Upper lobe of right lung (tissue), 1 donor: ENCODE data around the gene ZNF570. TPM values are rescaled to one million over a fixed set of nuclear protein-coding genes. Genes with fewer than 3 reads are reported as not detected.

Experiments
- ATAC-seq: fragments of 200-7000 bp; cut with Tn5 transposase; one replicate; pipeline ENCODE4 v1.9.1; 2020; ENCODE audit warnings: mild to moderate bottlenecking, moderate library complexity
- DNase-seq: peaks from one replicate; pipeline ENCODE4 v3.0.0-alpha.2; 2020
- H3K27ac ChIP-seq: fragments of 200-600 bp; one replicate; pipeline ENCODE4 v1.8.0; 2022
- H3K27me3 ChIP-seq: fragments of 200-600 bp; one replicate; pipeline ENCODE4 v1.8.0; 2022; ENCODE audit warnings: mild to moderate bottlenecking
- H3K36me3 ChIP-seq: fragments of 200-600 bp; one replicate; pipeline ENCODE4 v1.8.0; 2022
- H3K4me1 ChIP-seq: fragments of 200-600 bp; one replicate; pipeline ENCODE4 v1.8.0; 2022
- H3K4me3 ChIP-seq: fragments of 200-600 bp; one replicate; pipeline ENCODE4 v1.8.0; 2022; ENCODE audit warnings: mild to moderate bottlenecking
- H3K9me3 ChIP-seq: fragments of 200-600 bp; one replicate; pipeline ENCODE4 v1.8.0; 2022
- intact Hi-C: fragments of 100-400 bp; cut with DNase I; formaldehyde crosslinking; loops from one replicate; pipeline ENCODE4 v1.11.0; 2022
- total RNA-seq: library from RNA; stranded (reverse); fragmentation: NEBNext Ultra II Directional; extraction: Animal tissue kit (Norgen Biotek cat#: 25700); gene quantifications from one replicate; pipeline ENCODE4 v1.2.1, GENCODE V29; 2021
- TF ChIP-seq, protein P1 (sequence below): fragments of 200-600 bp; IDR thresholded peaks from one replicate; pipeline ENCODE4 v1.8.0; 2022; ENCODE audit warnings: antibody characterized with exemption
- donor health status: DM: no; HTN: yes; CAD: no; lungs with severe emphysema.

The ZNF570 gene
- total RNA-seq, 1 donor from 2014 or later: 4.4 TPM

DNA sequence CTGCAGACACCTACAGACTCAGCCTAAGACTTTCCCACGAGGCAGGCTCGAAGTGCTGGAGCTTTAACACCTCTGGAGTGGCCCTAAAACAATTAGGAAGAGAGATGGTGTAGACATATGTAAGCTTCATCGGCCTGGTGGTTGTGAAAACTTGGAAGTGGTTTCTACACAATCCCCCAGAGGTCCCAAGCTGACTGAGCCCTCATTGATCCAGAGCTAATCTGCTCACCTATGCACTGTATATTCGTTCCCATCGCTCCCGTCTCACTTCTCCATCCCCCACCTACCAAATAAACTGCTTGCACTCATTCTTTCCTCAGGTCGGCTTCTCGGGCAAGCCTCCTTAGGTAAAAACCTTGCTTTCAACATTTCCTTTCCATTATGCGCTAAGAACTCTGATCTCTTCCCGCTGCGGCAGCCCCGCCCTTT lies 36.8 kb downstream of the ZNF570 start:
- ATAC-seq (peak; percentile 8), DNase-seq (no peak)
- H3K9me3 ChIP-seq: no peaks in the 10 kb centered on the region
- peak overlapping the region; percentile 93 for H3K27ac ChIP-seq
- intact Hi-C loops: no loop called here
- no peaks in the 10 kb centered on the region for H3K36me3 ChIP-seq
- TF ChIP-seq, protein P1, sequence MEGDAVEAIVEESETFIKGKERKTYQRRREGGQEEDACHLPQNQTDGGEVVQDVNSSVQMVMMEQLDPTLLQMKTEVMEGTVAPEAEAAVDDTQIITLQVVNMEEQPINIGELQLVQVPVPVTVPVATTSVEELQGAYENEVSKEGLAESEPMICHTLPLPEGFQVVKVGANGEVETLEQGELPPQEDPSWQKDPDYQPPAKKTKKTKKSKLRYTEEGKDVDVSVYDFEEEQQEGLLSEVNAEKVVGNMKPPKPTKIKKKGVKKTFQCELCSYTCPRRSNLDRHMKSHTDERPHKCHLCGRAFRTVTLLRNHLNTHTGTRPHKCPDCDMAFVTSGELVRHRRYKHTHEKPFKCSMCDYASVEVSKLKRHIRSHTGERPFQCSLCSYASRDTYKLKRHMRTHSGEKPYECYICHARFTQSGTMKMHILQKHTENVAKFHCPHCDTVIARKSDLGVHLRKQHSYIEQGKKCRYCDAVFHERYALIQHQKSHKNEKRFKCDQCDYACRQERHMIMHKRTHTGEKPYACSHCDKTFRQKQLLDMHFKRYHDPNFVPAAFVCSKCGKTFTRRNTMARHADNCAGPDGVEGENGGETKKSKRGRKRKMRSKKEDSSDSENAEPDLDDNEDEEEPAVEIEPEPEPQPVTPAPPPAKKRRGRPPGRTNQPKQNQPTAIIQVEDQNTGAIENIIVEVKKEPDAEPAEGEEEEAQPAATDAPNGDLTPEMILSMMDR: no peak
- H3K27me3 ChIP-seq: no peaks in the 10 kb centered on the region
- no peaks in the 10 kb centered on the region for H3K4me1 ChIP-seq
- peak overlapping the region; percentile 67 for H3K4me3 ChIP-seq

DNA sequence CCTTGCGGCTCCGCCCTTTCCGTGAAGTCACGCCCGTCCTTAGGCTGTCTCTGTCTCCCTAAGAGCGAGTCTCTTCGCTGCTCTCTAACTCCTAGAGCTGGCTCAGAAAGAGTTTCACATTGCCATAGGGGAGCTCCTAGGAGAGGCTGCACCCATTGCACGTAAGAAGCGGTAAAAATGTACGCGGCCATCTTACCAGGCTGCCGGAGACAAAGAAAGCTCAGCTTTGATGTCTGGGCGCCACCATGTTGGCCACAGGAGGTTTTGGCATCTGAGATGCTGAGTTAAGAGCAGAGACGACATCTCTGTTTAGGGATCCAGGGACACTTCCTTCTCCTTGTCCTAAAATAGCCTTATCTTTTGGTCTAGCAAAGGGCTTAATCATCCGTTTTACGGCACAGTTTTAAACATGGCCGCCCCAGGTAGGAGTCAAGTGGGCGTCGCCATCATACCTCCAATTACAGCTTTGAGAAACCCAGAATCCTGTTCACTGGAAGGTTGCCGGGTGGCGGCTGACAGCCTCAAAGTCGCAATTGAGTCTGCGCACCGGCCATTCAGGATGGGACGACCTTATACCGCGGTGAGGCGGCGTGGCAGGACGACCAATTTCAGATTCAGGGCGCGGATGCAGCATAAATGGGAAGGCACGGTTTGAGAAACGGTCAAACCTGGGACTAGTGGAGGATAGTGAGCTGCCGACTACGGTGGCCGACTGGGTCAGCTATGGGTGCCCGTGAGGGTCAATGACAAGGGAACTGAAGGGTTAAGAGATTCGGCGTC lies 37.4 kb downstream of the ZNF570 start, which contains the start of gene ZNF793:
Gene ZNF793 (plus strand): TSS at position 553 of the 780 bp plus-strand sequence. CDS start 16,501 bp downstream, outside the sequence.
- no peaks in the 10 kb centered on the region for H3K27me3 ChIP-seq
- peak within 1 kb of the TSS; percentile 93 for H3K27ac ChIP-seq
- no peaks in the 10 kb centered on the region for H3K4me1 ChIP-seq
- no peaks in the 10 kb centered on the region for H3K9me3 ChIP-seq
- intact Hi-C loops: no loop called here
- ATAC-seq (peak; percentile 86), DNase-seq (peak; percentile 79)
- TF ChIP-seq, protein P1: no peak
- H3K4me3 ChIP-seq: peak within 1 kb of the TSS; percentile 67
- H3K36me3 ChIP-seq: no peaks in the 10 kb centered on the region

DNA sequence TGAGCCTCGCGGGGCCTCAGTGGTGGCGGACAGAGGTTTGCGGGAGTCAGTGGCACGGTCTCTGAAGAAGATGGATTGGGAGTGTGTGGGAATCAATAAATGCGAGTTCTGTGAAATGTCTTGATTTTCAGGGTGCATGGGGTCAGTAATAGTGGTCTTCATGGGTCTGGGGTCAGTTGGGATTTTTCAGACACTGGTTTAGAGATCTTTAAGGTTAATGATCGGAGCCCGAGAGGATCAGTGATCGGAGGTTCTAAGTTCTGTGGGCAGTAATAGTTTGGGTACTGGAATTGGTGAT lies 38.0 kb downstream of the ZNF570 start:
- no peak for ATAC-seq
- Histone ChIP-seq H3K36me3 (no peaks in the 10 kb centered on the region), H3K4me3 (peak overlapping the region; percentile 67), H3K27me3 (no peaks in the 10 kb centered on the region), H3K4me1 (no peaks in the 10 kb centered on the region), H3K27ac (peak overlapping the region; percentile 93), H3K9me3 (no peaks in the 10 kb centered on the region)
- intact Hi-C loops: no loop called here
- no peak for DNase-seq
- TF ChIP-seq, protein P1: no peak

DNA sequence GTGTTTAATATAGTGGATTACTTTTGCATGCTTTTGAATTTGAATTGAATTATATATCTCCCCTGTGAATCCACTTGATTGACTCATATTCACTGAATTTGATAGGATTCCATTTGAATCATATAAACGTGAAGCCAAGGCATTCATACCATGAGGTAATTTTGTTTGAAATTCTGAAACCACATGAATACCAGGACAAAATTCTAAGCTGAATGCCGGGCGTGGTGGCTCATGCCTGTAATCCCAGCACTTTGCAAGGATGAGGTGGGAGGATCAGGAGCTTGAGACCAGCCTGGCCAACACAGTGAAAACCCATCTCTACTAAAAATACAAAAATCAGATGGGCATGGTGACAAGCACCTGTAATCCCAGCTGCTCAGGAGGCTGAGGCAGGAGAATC lies 42.0 kb downstream of the ZNF570 start:
- DNase-seq (no peak), ATAC-seq (no peak)
- no peaks in the 10 kb centered on the region for H3K36me3 ChIP-seq
- H3K27me3 ChIP-seq: no peaks in the 10 kb centered on the region
- peaks cover 8% of the 10 kb centered on the region for H3K9me3 ChIP-seq
- intact Hi-C loops: no loop called here
- H3K27ac ChIP-seq: no peak overlapping the region
- H3K4me3 ChIP-seq: no peak overlapping the region
- TF ChIP-seq, protein P1: no peak
- no peaks in the 10 kb centered on the region for H3K4me1 ChIP-seq

DNA sequence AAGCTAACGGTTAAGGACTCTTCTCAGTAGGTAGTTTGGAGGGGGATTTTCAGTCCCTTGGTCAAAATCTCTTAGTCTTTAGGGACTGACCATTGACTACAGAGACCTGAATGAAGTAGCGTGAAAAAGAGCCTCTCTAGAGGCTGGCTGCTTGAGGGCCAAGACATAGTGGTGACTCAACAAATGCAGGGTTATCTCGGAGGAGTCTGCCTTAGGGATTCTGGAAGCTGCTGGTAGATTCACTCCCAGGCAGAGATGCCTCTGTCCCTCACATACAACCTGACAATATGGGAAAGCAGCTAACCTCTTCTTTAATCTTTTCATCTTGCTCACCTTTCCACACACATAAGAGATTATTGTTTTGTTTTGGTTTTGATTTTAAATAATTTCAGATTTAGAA lies 42.7 kb downstream of the ZNF570 start:
- ATAC-seq (no peak), DNase-seq (no peak)
- no peaks in the 10 kb centered on the region for H3K4me1 ChIP-seq
- no peak overlapping the region for H3K27ac ChIP-seq
- no peak overlapping the region for H3K4me3 ChIP-seq
- TF ChIP-seq, protein P1: no peak
- H3K27me3 ChIP-seq: no peaks in the 10 kb centered on the region
- intact Hi-C loops: no loop called here
- H3K9me3 ChIP-seq: peaks cover 8% of the 10 kb centered on the region
- no peaks in the 10 kb centered on the region for H3K36me3 ChIP-seq
